ENCODE data around the gene DDB1. TPM values are rescaled to one million over a fixed set of nuclear protein-coding genes. Genes with fewer than 3 reads are reported as not detected.
A peak's percentile ranks its signal among the peaks of the same experiment; 100 is the strongest.

The DDB1 gene
- total and polyA plus RNA-seq, 4 donors: 44.2 to 148 (median 107) TPM

GRCh38 chr11:61283613-61284012, 49.3 kb downstream of the DDB1 start:
- no peak for ATAC-seq (ENCODE audit: low FRiP score)
- Histone ChIP-seq H3K9me3 (ENCODE audit: control insufficient read depth, low read length) (no peaks in the 10 kb centered on the region), H3K27ac (ENCODE audit: low read depth in 1 of 2, low read length in 2 of 2) (no peak overlapping the region), H3K4me3 (ENCODE audit: low read length in 2 of 2) (no peak overlapping the region), H3K36me3 (ENCODE audit: control insufficient read depth in 1 of 2, insufficient read depth in 2 of 2, low read length in 1 of 2) (no peaks in the 10 kb centered on the region), H3K4me1 (ENCODE audit: control insufficient read depth in 1 of 2, insufficient read depth in 2 of 2, low read length in 2 of 2) (no peaks in the 10 kb centered on the region), H3K27me3 (ENCODE audit: control insufficient read depth in 1 of 2, insufficient read depth in 2 of 2, low read length in 1 of 2) (no peaks in the 10 kb centered on the region)
- no peak for DNase-seq
- WGBS, 2 donors: 91 to 97% methylated on average over 4 of the region's 4 CpGs
- intact Hi-C loops (cut with DNase I): no loop called here

DNA sequence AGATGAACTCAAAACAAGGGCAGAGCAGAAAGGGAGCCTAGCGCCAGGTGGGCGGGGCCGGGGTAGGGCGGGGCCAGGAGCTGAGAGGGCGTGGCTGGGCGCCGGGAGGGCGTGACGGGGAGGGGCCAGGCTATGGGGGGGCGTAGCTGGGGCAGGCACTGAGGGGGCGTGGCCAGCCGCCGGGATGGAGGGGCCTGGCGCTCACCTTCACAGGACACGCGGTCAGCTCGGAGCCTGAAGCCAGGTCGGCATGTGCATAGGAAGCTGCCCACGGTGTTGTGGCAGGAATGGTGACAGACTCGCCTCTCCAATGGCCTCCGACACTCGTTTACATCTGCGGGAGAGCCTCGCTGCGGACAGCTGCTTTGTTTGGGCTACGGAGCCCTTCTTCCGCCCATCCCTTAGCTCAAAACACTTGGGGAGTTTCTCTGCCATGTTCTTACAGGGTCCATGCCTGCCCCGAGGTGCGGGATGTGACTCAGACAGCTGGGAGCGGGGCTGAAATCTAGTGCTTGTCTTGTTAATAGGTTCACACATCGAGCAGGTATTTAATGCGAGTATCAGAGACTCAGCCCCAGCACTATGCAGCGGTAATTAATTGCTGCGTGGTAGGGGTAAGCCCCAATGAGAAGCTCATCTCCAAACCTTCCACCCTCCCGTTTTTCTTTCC, 51.2 kb downstream of the DDB1 start:
- H3K4me1 ChIP-seq (ENCODE audit: control insufficient read depth in 1 of 2, insufficient read depth in 2 of 2, low read length in 2 of 2): no peaks in the 10 kb centered on the region
- no peaks in the 10 kb centered on the region for H3K36me3 ChIP-seq (ENCODE audit: control insufficient read depth in 1 of 2, insufficient read depth in 2 of 2, low read length in 1 of 2)
- DNase-seq (peak in 1 of 2 donors; percentile 84), ATAC-seq (ENCODE audit: low FRiP score) (peak; percentile 55)
- intact Hi-C loops (cut with DNase I): no loop called here
- no peak overlapping the region for H3K4me3 ChIP-seq (ENCODE audit: low read length in 2 of 2)
- 45% methylated on average over 30 to 35 of the region's 35 CpGs for WGBS, 2 donors
- no peaks in the 10 kb centered on the region for H3K9me3 ChIP-seq (ENCODE audit: control insufficient read depth, low read length)
- no peak overlapping the region for H3K27ac ChIP-seq (ENCODE audit: low read depth in 1 of 2, low read length in 2 of 2)
- no peaks in the 10 kb centered on the region for H3K27me3 ChIP-seq (ENCODE audit: control insufficient read depth in 1 of 2, insufficient read depth in 2 of 2, low read length in 1 of 2)

- intact Hi-C loops (cut with DNase I): no loop called here
- ATAC-seq (ENCODE audit: low FRiP score): peak; percentile 5
- DNase-seq: no peak
- WGBS, 2 donors: 91% methylated on average over 20 of the region's 20 CpGs
- Histone ChIP-seq H3K9me3 (ENCODE audit: control insufficient read depth, low read length) (no peaks in the 10 kb centered on the region), H3K27ac (ENCODE audit: low read depth in 1 of 2, low read length in 2 of 2) (no peak overlapping the region), H3K27me3 (ENCODE audit: control insufficient read depth in 1 of 2, insufficient read depth in 2 of 2, low read length in 1 of 2) (no peaks in the 10 kb centered on the region), H3K4me3 (ENCODE audit: low read length in 2 of 2) (no peak overlapping the region), H3K36me3 (ENCODE audit: control insufficient read depth in 1 of 2, insufficient read depth in 2 of 2, low read length in 1 of 2) (no peaks in the 10 kb centered on the region), H3K4me1 (ENCODE audit: control insufficient read depth in 1 of 2, insufficient read depth in 2 of 2, low read length in 2 of 2) (no peaks in the 10 kb centered on the region)
Observed at GRCh38 chr11:61280883-61281580, 51.9 kb downstream of the DDB1 start.

DNA sequence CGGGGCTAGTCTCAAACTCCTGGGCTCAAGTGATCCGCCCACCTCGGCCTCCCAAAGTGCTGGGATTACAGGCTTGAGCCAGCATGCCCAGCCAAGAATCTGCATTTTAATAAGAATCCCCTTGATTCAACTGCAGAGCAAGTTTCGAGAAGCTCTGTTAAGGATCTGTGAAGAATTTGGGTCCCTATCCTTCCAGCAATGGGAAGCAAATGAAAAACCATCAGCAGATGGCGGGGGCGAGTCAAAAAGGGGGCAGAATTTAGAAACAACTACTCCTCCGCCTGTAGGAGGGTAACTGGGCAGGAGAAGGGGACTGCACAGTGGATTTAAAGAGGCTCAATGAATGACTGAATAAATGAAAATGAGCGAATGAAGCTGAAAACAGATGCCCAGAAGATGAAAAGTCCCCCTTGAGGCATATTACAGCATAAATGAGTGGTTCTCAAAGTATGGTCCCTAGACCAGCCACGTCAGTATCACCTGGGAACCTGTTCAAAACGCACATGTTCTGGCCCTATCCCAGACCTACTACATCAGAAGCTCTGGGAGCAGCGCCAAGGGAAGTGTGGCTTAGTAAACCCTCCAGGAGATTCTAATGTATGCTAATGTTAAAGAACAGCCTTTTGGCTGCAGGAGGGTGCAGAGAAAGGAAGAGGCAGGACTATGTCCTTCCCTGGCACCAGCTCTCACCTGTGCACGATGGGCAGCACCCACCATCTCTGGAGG, 52.8 kb downstream of the DDB1 start:
- WGBS, 2 donors: 90% methylated on average over 12 of the region's 12 CpGs

DNA sequence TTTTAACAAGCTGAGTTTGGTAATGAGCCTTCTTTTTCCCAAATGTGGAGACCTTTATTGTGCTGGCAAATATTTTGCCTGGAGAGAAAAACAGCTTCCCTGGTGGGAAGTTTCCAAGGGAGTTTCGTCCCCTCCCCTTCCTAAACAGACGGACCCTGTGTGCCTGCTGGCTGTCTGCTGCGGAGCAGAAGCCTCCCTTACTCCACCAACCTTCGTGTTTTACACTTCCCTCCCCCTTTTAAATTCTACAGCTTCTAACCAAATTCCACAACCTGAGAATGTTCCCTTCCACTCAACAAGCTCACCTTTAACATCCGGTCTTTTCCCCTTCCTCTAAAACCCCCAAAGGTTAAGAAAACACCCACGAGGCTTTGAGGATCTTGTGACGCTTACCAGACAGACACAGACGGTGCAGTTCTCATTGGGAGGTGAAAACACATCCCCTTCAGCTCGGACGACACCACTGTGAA, 54.9 kb downstream of the DDB1 start:
- WGBS, 2 donors: 58 to 60% methylated on average over 10 of the region's 10 CpGs
- ATAC-seq (ENCODE audit: low FRiP score): no peak
- intact Hi-C loops (cut with DNase I): no loop called here

More for the DNA sequence above, 52.8 kb downstream of the DDB1 start:
- intact Hi-C loops (cut with DNase I): no loop called here
- H3K4me3 ChIP-seq (ENCODE audit: low read length in 2 of 2): no peak overlapping the region
- DNase-seq: no peak
- no peaks in the 10 kb centered on the region for H3K27me3 ChIP-seq (ENCODE audit: control insufficient read depth in 1 of 2, insufficient read depth in 2 of 2, low read length in 1 of 2)
- H3K9me3 ChIP-seq (ENCODE audit: control insufficient read depth, low read length): no peaks in the 10 kb centered on the region
- ATAC-seq (ENCODE audit: low FRiP score): no peak
- H3K36me3 ChIP-seq (ENCODE audit: control insufficient read depth in 1 of 2, insufficient read depth in 2 of 2, low read length in 1 of 2): no peaks in the 10 kb centered on the region
- no peaks in the 10 kb centered on the region for H3K4me1 ChIP-seq (ENCODE audit: control insufficient read depth in 1 of 2, insufficient read depth in 2 of 2, low read length in 2 of 2)
- H3K27ac ChIP-seq (ENCODE audit: low read depth in 1 of 2, low read length in 2 of 2): no peak overlapping the region

GRCh38 chr11:61277186-61278000, 55.5 kb downstream of the DDB1 start:
- no peaks in the 10 kb centered on the region for H3K36me3 ChIP-seq (ENCODE audit: control insufficient read depth in 1 of 2, insufficient read depth in 2 of 2, low read length in 1 of 2)
- H3K4me1 ChIP-seq (ENCODE audit: control insufficient read depth in 1 of 2, insufficient read depth in 2 of 2, low read length in 2 of 2): no peaks in the 10 kb centered on the region
- intact Hi-C loops (cut with DNase I): no loop called here
- no peaks in the 10 kb centered on the region for H3K9me3 ChIP-seq (ENCODE audit: control insufficient read depth, low read length)
- no peak overlapping the region for H3K4me3 ChIP-seq (ENCODE audit: low read length in 2 of 2)
- no peak overlapping the region for H3K27ac ChIP-seq (ENCODE audit: low read depth in 1 of 2, low read length in 2 of 2)
- ATAC-seq (ENCODE audit: low FRiP score) (no peak), DNase-seq (no peak)
- H3K27me3 ChIP-seq (ENCODE audit: control insufficient read depth in 1 of 2, insufficient read depth in 2 of 2, low read length in 1 of 2): no peaks in the 10 kb centered on the region
- 83% methylated on average over 14 of the region's 14 CpGs for WGBS, 2 donors

More for the DNA sequence above, 54.9 kb downstream of the DDB1 start:
- no peak overlapping the region for H3K27ac ChIP-seq (ENCODE audit: low read depth in 1 of 2, low read length in 2 of 2)
- no peaks in the 10 kb centered on the region for H3K4me1 ChIP-seq (ENCODE audit: control insufficient read depth in 1 of 2, insufficient read depth in 2 of 2, low read length in 2 of 2)
- no peaks in the 10 kb centered on the region for H3K36me3 ChIP-seq (ENCODE audit: control insufficient read depth in 1 of 2, insufficient read depth in 2 of 2, low read length in 1 of 2)
- no peaks in the 10 kb centered on the region for H3K9me3 ChIP-seq (ENCODE audit: control insufficient read depth, low read length)
- no peaks in the 10 kb centered on the region for H3K27me3 ChIP-seq (ENCODE audit: control insufficient read depth in 1 of 2, insufficient read depth in 2 of 2, low read length in 1 of 2)
- DNase-seq: no peak
- H3K4me3 ChIP-seq (ENCODE audit: low read length in 2 of 2): no peak overlapping the region

- ATAC-seq (ENCODE audit: low FRiP score): no peak
- intact Hi-C loops (cut with DNase I): no loop called here
Observed at GRCh38 chr11:61275191-61275590, 57.7 kb downstream of the DDB1 start.

GRCh38 chr11:61274084-61274483, 58.8 kb downstream of the DDB1 start:
- Histone ChIP-seq H3K36me3 (ENCODE audit: control insufficient read depth in 1 of 2, insufficient read depth in 2 of 2, low read length in 1 of 2) (no peaks in the 10 kb centered on the region), H3K9me3 (ENCODE audit: control insufficient read depth, low read length) (no peaks in the 10 kb centered on the region), H3K4me3 (ENCODE audit: low read length in 2 of 2) (no peak overlapping the region), H3K27me3 (ENCODE audit: control insufficient read depth in 1 of 2, insufficient read depth in 2 of 2, low read length in 1 of 2) (no peaks in the 10 kb centered on the region), H3K27ac (ENCODE audit: low read depth in 1 of 2, low read length in 2 of 2) (no peak overlapping the region), H3K4me1 (ENCODE audit: control insufficient read depth in 1 of 2, insufficient read depth in 2 of 2, low read length in 2 of 2) (no peaks in the 10 kb centered on the region)
- DNase-seq: no peak
- ATAC-seq (ENCODE audit: low FRiP score): no peak
- intact Hi-C loops (cut with DNase I): no loop called here
- 96 to 98% methylated on average over 4 of the region's 4 CpGs for WGBS, 2 donors

More at GRCh38 chr11:61275191-61275590, 57.7 kb downstream of the DDB1 start:
- 93 to 99% methylated on average over 4 of the region's 4 CpGs for WGBS, 2 donors
- Histone ChIP-seq H3K4me1 (ENCODE audit: control insufficient read depth in 1 of 2, insufficient read depth in 2 of 2, low read length in 2 of 2) (no peaks in the 10 kb centered on the region), H3K36me3 (ENCODE audit: control insufficient read depth in 1 of 2, insufficient read depth in 2 of 2, low read length in 1 of 2) (no peaks in the 10 kb centered on the region), H3K9me3 (ENCODE audit: control insufficient read depth, low read length) (no peaks in the 10 kb centered on the region), H3K4me3 (ENCODE audit: low read length in 2 of 2) (no peak overlapping the region), H3K27ac (ENCODE audit: low read depth in 1 of 2, low read length in 2 of 2) (no peak overlapping the region), H3K27me3 (ENCODE audit: control insufficient read depth in 1 of 2, insufficient read depth in 2 of 2, low read length in 1 of 2) (no peaks in the 10 kb centered on the region)
- DNase-seq: no peak

All from aorta (tissue), 5 donors.